22Rv1 (cell line): ENCODE measurements around the gene ZBTB39.
"Not testable (repeated sequence)": the region's sequence is repeated elsewhere in the genome, so short reads cannot be mapped to it uniquely, and the experiment has no call there.

Experiments used
- H3K27ac ChIP-seq: fragments of 450-650 bp; 2 replicates; pipeline ENCODE4 v1.5.1; 2017
- ZFX ChIP-seq: fragments of 450-650 bp; IDR thresholded peaks from 2 replicates; pipeline ENCODE4 v1.6.1; 2017; ENCODE audit warnings: antibody characterized with exemption, borderline replicate concordance
- TF ChIP-seq, protein P1 (sequence below): fragments of 450-650 bp; IDR thresholded peaks from 2 replicates; pipeline ENCODE4 v1.5.1; 2017; ENCODE audit warnings: mild to moderate bottlenecking

Gene ZBTB39

DNA sequence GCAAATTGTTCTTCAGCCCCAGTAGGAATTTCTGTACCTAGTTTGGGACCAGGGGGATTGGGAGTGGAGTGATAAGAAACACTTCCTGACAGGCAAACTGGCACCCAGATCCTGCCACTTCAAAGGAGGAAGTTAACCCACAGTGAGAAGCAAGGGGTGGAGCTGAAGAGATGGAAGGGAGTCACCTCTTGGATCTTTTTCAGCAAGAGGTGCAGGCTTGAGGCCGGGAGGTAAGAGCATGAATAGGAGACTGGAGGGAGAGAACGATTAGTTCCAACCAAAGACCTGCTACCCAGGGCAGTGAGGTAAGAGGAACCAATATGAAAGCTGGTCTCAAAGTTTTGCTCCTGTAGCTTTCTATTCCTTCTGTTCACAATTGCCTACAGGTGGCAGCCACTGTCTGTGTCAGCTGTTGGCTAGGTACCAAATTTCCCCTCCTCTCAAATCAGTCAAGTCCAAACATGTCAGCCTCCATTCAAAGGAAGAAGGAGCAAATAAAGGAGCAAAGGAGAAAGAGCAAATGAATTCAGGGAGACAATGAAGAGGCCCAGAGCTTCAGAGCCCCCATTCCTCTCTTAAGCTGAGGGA, 24.9 kb upstream of the ZBTB39 start:
- no peak overlapping the region for H3K27ac ChIP-seq
- TF ChIP-seq ZFX = no peak
- TF ChIP-seq, protein P1, sequence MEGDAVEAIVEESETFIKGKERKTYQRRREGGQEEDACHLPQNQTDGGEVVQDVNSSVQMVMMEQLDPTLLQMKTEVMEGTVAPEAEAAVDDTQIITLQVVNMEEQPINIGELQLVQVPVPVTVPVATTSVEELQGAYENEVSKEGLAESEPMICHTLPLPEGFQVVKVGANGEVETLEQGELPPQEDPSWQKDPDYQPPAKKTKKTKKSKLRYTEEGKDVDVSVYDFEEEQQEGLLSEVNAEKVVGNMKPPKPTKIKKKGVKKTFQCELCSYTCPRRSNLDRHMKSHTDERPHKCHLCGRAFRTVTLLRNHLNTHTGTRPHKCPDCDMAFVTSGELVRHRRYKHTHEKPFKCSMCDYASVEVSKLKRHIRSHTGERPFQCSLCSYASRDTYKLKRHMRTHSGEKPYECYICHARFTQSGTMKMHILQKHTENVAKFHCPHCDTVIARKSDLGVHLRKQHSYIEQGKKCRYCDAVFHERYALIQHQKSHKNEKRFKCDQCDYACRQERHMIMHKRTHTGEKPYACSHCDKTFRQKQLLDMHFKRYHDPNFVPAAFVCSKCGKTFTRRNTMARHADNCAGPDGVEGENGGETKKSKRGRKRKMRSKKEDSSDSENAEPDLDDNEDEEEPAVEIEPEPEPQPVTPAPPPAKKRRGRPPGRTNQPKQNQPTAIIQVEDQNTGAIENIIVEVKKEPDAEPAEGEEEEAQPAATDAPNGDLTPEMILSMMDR = no peak

DNA sequence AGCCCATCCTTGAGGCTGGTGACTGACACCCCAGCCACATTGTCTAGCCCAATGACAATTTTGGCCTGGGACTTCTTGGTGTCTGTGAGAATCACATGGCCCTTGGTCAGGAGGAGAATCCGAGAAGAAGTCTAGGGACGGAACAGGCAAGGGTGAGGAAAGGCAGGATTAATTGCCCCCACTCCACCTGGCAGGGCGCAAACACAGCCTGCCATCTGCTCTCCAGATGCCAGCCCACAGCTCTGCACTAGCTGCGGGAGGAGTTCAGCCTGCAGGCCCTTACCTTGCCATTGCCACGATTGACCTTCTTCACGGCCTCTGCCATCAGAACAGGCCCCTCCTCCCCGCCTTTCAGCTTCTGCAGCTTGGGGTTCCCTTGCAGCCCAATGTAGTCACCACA, 23.1 kb upstream of the ZBTB39 start:
- TF ChIP-seq, protein P1 = no peak
- no peak for TF ChIP-seq ZFX
- H3K27ac ChIP-seq = no peak overlapping the region

DNA sequence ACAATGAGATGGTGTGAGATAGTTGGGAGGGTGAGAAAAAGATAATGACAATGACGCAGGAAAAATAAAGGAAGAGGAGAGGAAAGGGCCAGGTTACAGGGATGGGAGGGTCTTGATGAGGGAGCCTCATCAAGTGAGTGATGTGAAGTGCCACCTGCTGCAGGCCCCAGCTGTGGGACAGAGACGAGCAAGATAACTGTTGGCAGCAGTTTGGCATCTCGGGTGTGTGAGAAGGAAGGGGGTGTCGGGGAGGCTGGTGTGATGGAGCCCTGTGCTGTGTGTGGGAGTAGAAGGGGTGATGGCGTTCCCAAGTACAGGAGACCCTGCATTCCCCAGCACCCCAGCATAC, 21.4 kb upstream of the ZBTB39 start:
- no peak overlapping the region for H3K27ac ChIP-seq
- TF ChIP-seq, protein P1 = no peak

DNA sequence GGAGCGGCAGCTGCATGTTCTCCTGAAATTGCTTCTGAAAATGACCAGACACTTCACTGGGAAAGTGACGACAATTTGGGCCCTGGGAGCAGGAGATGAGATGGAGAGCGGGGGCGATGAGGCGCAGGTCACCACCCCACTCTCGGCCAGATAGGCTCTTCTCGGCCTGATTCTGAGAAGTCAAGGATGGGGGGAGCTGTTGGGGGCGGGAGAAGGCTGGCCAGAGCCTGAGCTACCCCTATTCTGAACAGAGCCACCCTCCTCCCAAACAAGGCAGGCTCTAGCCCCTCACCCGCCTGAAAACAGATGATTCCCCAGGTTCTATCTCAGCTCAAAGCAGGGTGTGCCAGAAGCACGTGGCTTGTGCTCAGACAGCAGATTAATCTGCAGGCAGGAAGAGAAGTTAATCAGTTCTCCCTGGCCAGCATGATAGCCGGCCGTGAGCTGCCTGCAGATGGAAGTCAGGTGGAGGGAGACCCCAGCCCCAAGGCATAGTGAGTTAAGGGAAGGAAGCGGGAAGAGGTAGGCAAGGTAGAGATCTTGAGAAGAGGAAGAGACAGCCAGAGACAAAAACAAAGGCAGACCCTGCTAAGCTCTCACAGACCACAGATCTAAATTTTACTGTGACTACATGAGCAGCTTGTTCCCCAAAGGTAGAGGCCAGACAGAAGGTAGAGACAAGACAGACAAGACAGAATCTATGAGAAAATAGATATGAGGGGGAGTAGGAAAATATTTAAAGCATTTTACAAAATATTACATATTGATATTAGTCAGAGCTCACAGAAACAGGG, 20.9 kb upstream of the ZBTB39 start:
- TF ChIP-seq, protein P1 = no peak
- TF ChIP-seq ZFX = no peak
- H3K27ac ChIP-seq = no peak overlapping the region

DNA sequence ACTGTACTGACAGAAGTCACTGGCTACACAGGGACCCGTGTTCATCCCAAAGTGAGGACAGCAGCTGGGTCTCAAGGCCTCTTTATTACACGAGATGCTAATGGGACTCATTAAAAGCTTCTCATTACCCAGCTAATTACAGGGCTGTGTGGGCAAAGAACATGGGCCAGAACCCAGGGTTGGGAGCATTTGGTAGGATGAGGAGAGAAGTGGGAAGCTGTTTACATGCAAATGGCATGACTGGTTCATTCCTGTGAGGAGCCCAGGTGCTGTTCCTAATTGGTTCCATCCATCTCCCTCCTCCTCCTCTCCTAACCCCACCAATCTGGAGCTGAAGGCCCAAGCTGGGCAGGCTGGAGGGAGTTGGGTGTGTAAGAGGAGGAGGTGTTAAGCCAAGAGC, 18.9 kb upstream of the ZBTB39 start:
- no peak overlapping the region for H3K27ac ChIP-seq
- no peak for TF ChIP-seq ZFX
- TF ChIP-seq, protein P1 = no peak

- not testable (repeated sequence) for H3K27ac ChIP-seq
Measured at GRCh38 chr12:57022324-57022723, 16.0 kb upstream of the ZBTB39 start.

DNA sequence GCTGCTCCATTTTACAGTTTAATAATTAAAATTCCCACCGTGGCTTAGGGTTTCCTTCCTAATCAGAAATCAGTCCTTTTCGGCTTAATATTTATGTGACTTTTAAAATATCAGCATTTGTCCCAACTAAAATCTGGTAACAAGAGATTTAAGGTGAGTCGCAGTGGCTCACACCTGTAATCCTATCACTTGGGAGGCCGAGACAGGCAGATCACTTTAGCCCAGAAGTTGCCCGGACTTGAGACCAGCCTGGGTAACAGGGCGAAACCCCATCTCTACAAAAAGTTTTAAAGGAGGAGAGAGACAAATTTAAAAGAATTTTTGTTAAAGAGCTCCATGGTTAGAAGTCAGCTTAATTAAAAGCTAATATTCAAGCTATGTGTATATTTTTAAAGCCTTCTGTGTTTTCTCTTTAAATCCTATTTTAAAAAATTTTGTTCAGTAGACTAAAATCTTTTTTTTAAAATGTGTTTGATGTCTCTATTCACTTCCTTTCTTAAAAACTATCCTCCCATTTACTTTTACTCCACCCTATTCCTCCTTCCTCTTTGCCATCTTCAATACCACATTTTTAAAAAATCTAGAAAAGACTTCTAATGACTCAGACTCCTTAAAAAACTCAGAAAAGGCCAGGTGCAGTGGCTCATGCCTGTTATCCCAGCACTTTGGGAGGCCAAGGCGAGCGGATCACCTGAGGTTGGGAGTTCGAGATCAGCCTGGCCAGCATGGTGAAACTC, 13.8 kb upstream of the ZBTB39 start:
- no peak overlapping the region for H3K27ac ChIP-seq
- no peak for TF ChIP-seq ZFX
- TF ChIP-seq, protein P1 = no peak
